ENCODE data around the gene FBXO3. TPM values are rescaled to one million over a fixed set of nuclear protein-coding genes. Genes with fewer than 3 reads are reported as not detected.

Gene FBXO3
- total and polyA plus RNA-seq, 9 of the 15 experiments (the other 6 are each of a cell fraction or from before 2014, with no cell fraction given), result 11.6 to 59.3 (median 29.2) TPM

DNA sequence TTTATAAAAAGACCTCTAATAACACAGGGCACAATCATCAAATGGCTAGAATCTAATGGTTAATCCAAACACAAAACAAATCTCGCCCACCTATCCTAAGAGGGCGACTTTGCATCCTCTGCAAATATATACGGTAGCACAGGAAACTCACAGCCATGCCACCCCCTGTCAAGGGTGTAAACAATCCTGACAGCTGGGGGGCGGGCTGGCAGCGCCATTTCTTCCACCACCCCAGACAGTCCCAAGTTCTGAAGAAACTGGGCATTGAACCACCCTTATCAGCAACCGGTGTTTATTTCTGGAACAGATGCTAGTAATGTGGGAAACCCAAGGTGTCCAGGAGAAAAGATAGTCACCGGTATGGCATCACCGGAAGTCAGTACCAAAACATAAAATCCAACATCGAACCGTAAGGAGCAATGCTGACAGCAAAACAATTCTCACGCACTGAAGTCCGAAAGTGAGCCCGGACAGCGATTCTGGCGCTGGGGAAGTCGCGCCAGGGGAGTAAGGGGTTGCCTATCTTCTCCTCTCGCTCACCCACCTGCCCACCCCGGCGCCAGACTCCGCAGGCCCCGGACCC lies 825 bp downstream of the FBXO3 start:
- H3K27ac ChIP-seq (ENCODE audit: extremely low read depth, low read depth, low read length), result peak overlapping the region; percentile 65; the same call in 1 of the 3 replicates
- BruUV-seq (replicated peaks), result no TSS peak
- TF ChIP-seq MEIS2 (IDR thresholded peaks at IDR 0.05; ENCODE audit: partially characterized antibody), result peak; percentile 2
- TF ChIP-seq HMGN3 (IDR thresholded peaks at IDR 0.05; ENCODE audit: borderline replicate concordance, extremely low read depth, insufficient read length, low read depth, low read length), result no peak
- no peak for TF ChIP-seq ZNF644 (tag; IDR thresholded peaks at IDR 0.05; ENCODE audit: low read depth)
- no peak for TF ChIP-seq TEAD1 (CRISPR knock-in tag; IDR thresholded peaks at IDR 0.05)
- TF ChIP-seq DIDO1 (tag; IDR thresholded peaks at IDR 0.05; ENCODE audit: low read depth), result 0 out of 2 replicates have a peak, but pooled peaks have one; percentile 28
- TF ChIP-seq MTA1 (IDR thresholded peaks at IDR 0.05; ENCODE audit: borderline replicate concordance), result no peak
- TF ChIP-seq ETV6 (IDR thresholded peaks at IDR 0.05; ENCODE audit: borderline replicate concordance in 1 of 2, low read depth in 2 of 2, low read length in 1 of 2), result no peak
- no peak for TF ChIP-seq ETV6 (CRISPR knock-in tag; IDR thresholded peaks at IDR 0.05; ENCODE audit: borderline replicate concordance)
- TF ChIP-seq MECOM (CRISPR knock-in tag; IDR thresholded peaks at IDR 0.05), result no peak
- TF ChIP-seq ZSCAN32 (CRISPR knock-in tag; IDR thresholded peaks at IDR 0.05), result no peak
- TF ChIP-seq PCBP1 (IDR thresholded peaks at IDR 0.05; ENCODE audit: low read depth, low read length, poor library complexity, severe bottlenecking), result no peak
- TF ChIP-seq SMAD1 (IDR thresholded peaks at IDR 0.05; ENCODE audit: low read depth, low read length, partially characterized antibody), result no peak
- no peak for TF ChIP-seq CREB1 (IDR thresholded peaks at IDR 0.05)
- peak; percentile 49; the same call in 1 of the 2 replicates for TF ChIP-seq CREB1 (CRISPR knock-in tag; IDR thresholded peaks at IDR 0.05)
- TF ChIP-seq ZKSCAN3 (CRISPR knock-in tag; IDR thresholded peaks at IDR 0.05), result no peak
- TF ChIP-seq, protein P1, sequence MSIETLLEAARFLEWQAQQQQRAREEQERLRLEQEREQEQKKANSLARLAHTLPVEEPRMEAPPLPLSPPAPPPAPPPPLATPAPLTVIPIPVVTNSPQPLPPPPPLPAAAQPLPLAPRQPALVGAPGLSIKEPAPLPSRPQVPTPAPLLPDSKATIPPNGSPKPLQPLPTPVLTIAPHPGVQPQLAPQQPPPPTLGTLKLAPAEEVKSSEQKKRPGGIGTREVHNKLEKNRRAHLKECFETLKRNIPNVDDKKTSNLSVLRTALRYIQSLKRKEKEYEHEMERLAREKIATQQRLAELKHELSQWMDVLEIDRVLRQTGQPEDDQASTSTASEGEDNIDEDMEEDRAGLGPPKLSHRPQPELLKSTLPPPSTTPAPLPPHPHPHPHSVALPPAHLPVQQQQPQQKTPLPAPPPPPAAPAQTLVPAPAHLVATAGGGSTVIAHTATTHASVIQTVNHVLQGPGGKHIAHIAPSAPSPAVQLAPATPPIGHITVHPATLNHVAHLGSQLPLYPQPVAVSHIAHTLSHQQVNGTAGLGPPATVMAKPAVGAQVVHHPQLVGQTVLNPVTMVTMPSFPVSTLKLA (conservative IDR thresholded peaks at IDR 0.05), result peak; percentile 60 to 68
- no peak for TF ChIP-seq DPF2 (IDR thresholded peaks at IDR 0.05)
- no peak for TF ChIP-seq BHLHE40 (IDR thresholded peaks at IDR 0.05; ENCODE audit: low read length)
- TF ChIP-seq TAF7 (tag; IDR thresholded peaks at IDR 0.05), result no peak
- TF ChIP-seq NUFIP1 (IDR thresholded peaks at IDR 0.05; ENCODE audit: partially characterized antibody), result no peak
- TF ChIP-seq ZBTB7A (IDR thresholded peaks at IDR 0.05; ENCODE audit: borderline replicate concordance, control insufficient read depth, low read depth, low read length), result no peak
- no peak for TF ChIP-seq SETDB1 (IDR thresholded peaks at IDR 0.05; ENCODE audit: low read length)
- TF ChIP-seq SRSF1 (IDR thresholded peaks at IDR 0.05; ENCODE audit: low read depth, low read length), result no peak

More for the DNA sequence above, 825 bp downstream of the FBXO3 start:
- Histone ChIP-seq H3K9ac (ENCODE audit: insufficient read depth in 1 of 2, low read depth in 2 of 2, low read length in 2 of 2) (peak overlapping the region; percentile 68 to 96; a peak in 3 of 4 replicates), H3K4me2 (ENCODE audit: insufficient read depth, low read length) (peak overlapping the region; percentile 80), H2AFZ (ENCODE audit: low read depth, low read length) (peak overlapping the region; percentile 90), H4K20me1 (replicated peaks; ENCODE audit: control insufficient read depth, insufficient read depth, low read length) (0 out of 2 replicates have a peak, but pooled peaks cover 7% of the 10 kb centered on the region), H3K36me3 (ENCODE audit: control insufficient read depth, insufficient read depth, low read length) (peaks cover 15% of the 10 kb centered on the region; the same call in 1 of the 3 replicates), H3K27me3 (ENCODE audit: control insufficient read depth in 2 of 2, insufficient read depth in 2 of 2, low read length in 2 of 2) (peaks cover 10 to 13% of the 10 kb centered on the region in 2 experiments; a peak in 4 of 5 replicates), H3K4me1 (replicated peaks in 1 of 2; ENCODE audit: control insufficient read depth in 2 of 2, insufficient read depth in 2 of 2, low read length in 2 of 2) (peaks cover 18 to 23% of the 10 kb centered on the region in 2 experiments; a peak in 4 of 5 replicates), H3K79me2 (ENCODE audit: control insufficient read depth, insufficient read depth, low read length) (peaks cover 27% of the 10 kb centered on the region), H3K9me3 (replicated peaks; ENCODE audit: control insufficient read depth, insufficient read depth, low read depth, low read length) (no peaks in the 10 kb centered on the region), H3K9me1 (ENCODE audit: control insufficient read depth, insufficient read depth, low read length) (no peaks in the 10 kb centered on the region), H3K4me3 (peak overlapping the region; percentile 90)
- in situ Hi-C loops (cut with MboI) (no loop called here), intact Hi-C loops (cut with micrococcal nuclease) (no loop called here)
- ATAC-seq, result peak; percentile 2
- peak; percentile 19 for FAIRE-seq
- DNase-seq (ENCODE audit: extremely low read depth in 1 of 4, low spot score in 3 of 4), result peak; percentile 18 to 20 (median 20)
- WGBS (ENCODE audit: insufficient coverage, low coverage, missing lambda C conversion rate), result 4% methylated on average over 22 of the region's 22 CpGs
- CTCF ChIA-PET (ENCODE audit: low intra/inter-chr PET ratio), result no interaction called here
- POLR2A ChIA-PET, result interaction anchor here (0.9 to 1.0 kb wide), 2 partner anchors 12 to 50 kb away, joined by 3 to 5 read pairs; no protein-coding TSS in a partner anchor
